Mesodermal cell (in vitro differentiated cells): Measurements from ENCODE around the gene SYTL4.

Experiments
- H3K27ac ChIP-seq: 2 replicates; pipeline ENCODE4 v1.7.0; 2013; ENCODE audit warnings: mild to moderate bottlenecking, low read depth, low read length, moderate library complexity; ENCODE audit not compliant: severe bottlenecking
- H3K36me3 ChIP-seq: 2 replicates; pipeline ENCODE4 v1.7.1; 2013; ENCODE audit warnings: mild to moderate bottlenecking, low read length, moderate library complexity; ENCODE audit not compliant: control insufficient read depth, insufficient read depth
- H3K4me1 ChIP-seq: one replicate; pipeline ENCODE4 v1.7.1; 2013; ENCODE audit warnings: mild to moderate bottlenecking, low read length; ENCODE audit not compliant: insufficient read depth, control insufficient read depth, poor library complexity, severe bottlenecking
- H3K4me3 ChIP-seq: 2 replicates; pipeline ENCODE4 v1.7.0; 2013; ENCODE audit warnings: low read length, control low read depth, mild to moderate bottlenecking; ENCODE audit not compliant: insufficient read depth, poor library complexity, severe bottlenecking; ENCODE audit errors: extremely low read depth
- H3K9me3 ChIP-seq: 2 replicates; pipeline ENCODE4 v1.7.1; 2013; ENCODE audit warnings: mild to moderate bottlenecking, low read length, moderate library complexity; ENCODE audit not compliant: control insufficient read depth
- WGBS, 2 experiments: methylation state at CpG; one replicate each; pipeline ENCODE4 v1.1.5; 2013; ENCODE audit warnings: missing lambda C conversion rate in 2 of 2; ENCODE audit not compliant: insufficient coverage in 2 of 2; 5-methylcytosine and 5-hydroxymethylcytosine counted together

The SYTL4 gene

DNA sequence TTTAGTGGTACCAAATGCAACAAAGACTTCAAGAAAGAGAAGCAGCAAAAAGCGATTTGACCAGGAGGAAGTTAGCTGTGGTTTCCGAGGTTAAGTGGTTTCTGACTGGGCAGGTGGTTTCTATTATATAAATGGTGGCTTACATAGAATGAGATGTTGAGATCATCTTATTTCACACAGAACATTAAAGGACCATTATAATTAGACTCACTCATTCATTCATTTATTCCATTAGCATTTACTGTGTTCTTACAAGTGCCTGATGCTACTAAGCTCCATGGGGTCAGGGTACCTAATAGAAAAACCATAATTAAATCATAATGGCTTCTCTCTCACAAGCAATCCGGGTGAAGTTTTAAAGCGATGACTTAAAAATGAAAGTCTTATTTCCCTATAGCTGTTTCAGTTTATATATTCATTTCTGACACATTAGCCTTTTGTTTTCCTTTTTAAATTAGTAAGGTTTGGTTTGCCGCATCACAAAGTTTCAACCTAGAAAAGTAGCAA, 105.9 kb downstream of the SYTL4 start:
- H3K4me1 ChIP-seq, result no peaks in the 10 kb centered on the region
- WGBS, 2 experiments, result 60% methylated on average over 1 of the region's 5 CpGs; no CpG with 5 or more reads in 1 of the 2 experiments
- no peak overlapping the region for H3K27ac ChIP-seq
- H3K36me3 ChIP-seq, result peaks cover 13% of the 10 kb centered on the region
- no peaks in the 10 kb centered on the region for H3K9me3 ChIP-seq
- no peak overlapping the region for H3K4me3 ChIP-seq
